Ovary (tissue), 3 donors: ENCODE results near the gene SLCO2B1.

Experiments
- POLR2A ChIP-seq: fragments of 450-650 bp; IDR thresholded peaks from one replicate; pipeline ENCODE4 v1.6.1; 2017; ENCODE audit warnings: antibody characterized with exemption, mild to moderate bottlenecking, moderate library complexity
- TF ChIP-seq, protein P1 (sequence below), 3 donors: fragments of 450-650 bp in 2 of 3; fragments of 200-600 bp in 1 of 3; IDR thresholded peaks; one replicate each; pipeline versions ENCODE4 v1.5.1 to v1.8.0; 2016 to 2022; ENCODE audit warnings: antibody characterized with exemption in 3 of 3, mild to moderate bottlenecking in 1 of 3
- donor health status: DM: no; HTN: no; CAD: no.

- TF ChIP-seq, protein P1, sequence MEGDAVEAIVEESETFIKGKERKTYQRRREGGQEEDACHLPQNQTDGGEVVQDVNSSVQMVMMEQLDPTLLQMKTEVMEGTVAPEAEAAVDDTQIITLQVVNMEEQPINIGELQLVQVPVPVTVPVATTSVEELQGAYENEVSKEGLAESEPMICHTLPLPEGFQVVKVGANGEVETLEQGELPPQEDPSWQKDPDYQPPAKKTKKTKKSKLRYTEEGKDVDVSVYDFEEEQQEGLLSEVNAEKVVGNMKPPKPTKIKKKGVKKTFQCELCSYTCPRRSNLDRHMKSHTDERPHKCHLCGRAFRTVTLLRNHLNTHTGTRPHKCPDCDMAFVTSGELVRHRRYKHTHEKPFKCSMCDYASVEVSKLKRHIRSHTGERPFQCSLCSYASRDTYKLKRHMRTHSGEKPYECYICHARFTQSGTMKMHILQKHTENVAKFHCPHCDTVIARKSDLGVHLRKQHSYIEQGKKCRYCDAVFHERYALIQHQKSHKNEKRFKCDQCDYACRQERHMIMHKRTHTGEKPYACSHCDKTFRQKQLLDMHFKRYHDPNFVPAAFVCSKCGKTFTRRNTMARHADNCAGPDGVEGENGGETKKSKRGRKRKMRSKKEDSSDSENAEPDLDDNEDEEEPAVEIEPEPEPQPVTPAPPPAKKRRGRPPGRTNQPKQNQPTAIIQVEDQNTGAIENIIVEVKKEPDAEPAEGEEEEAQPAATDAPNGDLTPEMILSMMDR (IDR thresholded peaks at IDR 0.05), result no peak
- TF ChIP-seq POLR2A, result no peak
Observed at GRCh38 chr11:75197512-75198277, 46.8 kb downstream of the SLCO2B1 start.
